ENCODE results near the gene TPP2. TPM values are rescaled to one million over a fixed set of nuclear protein-coding genes. Genes with fewer than 3 reads are reported as not detected.

TPP2 gene
- total RNA-seq, 6 experiments from 2014 or later: 18.4 to 35.3 (median 28.4) TPM

DNA sequence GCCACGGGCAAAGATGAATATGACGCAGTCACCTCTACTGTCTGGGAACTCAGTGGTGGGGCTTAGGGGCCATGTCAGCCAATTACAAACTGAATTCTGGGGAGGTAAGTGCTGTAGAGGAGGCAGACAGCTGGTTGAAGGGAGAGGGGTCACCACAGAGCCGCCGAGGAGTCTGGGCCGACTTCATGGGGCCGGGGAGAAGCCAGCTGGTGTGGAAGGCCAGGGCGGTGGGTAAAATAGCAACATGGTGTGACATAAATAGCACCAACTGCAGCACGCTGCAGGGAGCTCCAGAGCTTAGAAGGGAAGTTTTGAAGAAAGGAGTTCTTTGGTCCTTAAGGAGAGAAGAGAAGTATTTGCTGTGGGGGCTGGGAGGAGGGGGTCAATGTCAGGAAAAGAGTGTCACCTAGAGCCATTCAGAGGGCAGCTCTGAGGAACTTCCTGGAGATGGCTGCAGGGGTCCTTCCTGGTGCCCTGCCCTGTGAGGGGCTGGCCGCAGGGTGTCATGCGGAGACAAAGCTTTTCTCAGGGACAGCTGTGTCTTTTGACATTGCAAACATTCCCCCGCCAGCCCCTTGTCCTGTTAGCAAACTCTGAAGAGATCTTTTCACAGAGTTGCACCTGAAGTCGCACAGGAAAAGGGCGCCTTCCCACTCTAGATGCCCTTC is 91.7 kb downstream of the TPP2 start:
- no peaks in the 10 kb centered on the region for H3K9me3 ChIP-seq
- no peaks in the 10 kb centered on the region for H3K4me1 ChIP-seq
- no peak for TF ChIP-seq POLR2A (IDR thresholded peaks at IDR 0.05)
- TF ChIP-seq, protein P1, sequence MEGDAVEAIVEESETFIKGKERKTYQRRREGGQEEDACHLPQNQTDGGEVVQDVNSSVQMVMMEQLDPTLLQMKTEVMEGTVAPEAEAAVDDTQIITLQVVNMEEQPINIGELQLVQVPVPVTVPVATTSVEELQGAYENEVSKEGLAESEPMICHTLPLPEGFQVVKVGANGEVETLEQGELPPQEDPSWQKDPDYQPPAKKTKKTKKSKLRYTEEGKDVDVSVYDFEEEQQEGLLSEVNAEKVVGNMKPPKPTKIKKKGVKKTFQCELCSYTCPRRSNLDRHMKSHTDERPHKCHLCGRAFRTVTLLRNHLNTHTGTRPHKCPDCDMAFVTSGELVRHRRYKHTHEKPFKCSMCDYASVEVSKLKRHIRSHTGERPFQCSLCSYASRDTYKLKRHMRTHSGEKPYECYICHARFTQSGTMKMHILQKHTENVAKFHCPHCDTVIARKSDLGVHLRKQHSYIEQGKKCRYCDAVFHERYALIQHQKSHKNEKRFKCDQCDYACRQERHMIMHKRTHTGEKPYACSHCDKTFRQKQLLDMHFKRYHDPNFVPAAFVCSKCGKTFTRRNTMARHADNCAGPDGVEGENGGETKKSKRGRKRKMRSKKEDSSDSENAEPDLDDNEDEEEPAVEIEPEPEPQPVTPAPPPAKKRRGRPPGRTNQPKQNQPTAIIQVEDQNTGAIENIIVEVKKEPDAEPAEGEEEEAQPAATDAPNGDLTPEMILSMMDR (IDR thresholded peaks at IDR 0.05): no peak
- H3K36me3 ChIP-seq: no peaks in the 10 kb centered on the region
- no peaks in the 10 kb centered on the region for H3K27me3 ChIP-seq
- H3K4me3 ChIP-seq: no peak overlapping the region
- H3K27ac ChIP-seq: no peak overlapping the region
- ATAC-seq: no peak
- intact Hi-C loops (cut with DNase I): no loop called here
- WGBS (ENCODE audit: insufficient coverage, low coverage, low lambda C conversion rate, missing lambda C conversion rate): 50% methylated on average over 10 of the region's 13 CpGs
- DNase-seq: no peak

DNA sequence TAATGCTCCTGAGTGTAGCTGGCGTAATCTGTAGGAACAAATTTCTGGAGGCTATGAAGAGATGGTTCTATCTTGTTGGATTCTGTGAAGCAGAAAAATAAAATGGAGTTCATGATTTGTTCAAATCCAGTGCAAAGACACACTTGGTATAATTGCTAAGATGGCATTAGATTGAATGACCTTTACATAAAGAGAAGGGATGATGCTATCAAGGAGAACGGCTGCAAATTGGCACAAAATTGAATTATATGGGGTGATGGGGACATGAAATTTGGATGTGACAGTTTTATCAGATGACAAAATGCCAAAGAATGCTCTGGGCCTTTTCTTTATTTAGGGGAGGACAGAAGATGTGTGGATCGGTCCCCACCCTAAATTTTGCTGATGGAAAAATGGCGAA is 94.1 kb downstream of the TPP2 start:
- no peaks in the 10 kb centered on the region for H3K36me3 ChIP-seq
- no peak overlapping the region for H3K27ac ChIP-seq
- DNase-seq (no peak), ATAC-seq (no peak)
- TF ChIP-seq, protein P1 (IDR thresholded peaks at IDR 0.05): no peak
- 68% methylated on average over 4 of the region's 4 CpGs for WGBS (ENCODE audit: insufficient coverage, low coverage, low lambda C conversion rate, missing lambda C conversion rate)
- intact Hi-C loops (cut with DNase I): no loop called here
- H3K27me3 ChIP-seq: no peaks in the 10 kb centered on the region
- H3K4me3 ChIP-seq: no peak overlapping the region
- no peaks in the 10 kb centered on the region for H3K4me1 ChIP-seq
- H3K9me3 ChIP-seq: no peaks in the 10 kb centered on the region

DNA sequence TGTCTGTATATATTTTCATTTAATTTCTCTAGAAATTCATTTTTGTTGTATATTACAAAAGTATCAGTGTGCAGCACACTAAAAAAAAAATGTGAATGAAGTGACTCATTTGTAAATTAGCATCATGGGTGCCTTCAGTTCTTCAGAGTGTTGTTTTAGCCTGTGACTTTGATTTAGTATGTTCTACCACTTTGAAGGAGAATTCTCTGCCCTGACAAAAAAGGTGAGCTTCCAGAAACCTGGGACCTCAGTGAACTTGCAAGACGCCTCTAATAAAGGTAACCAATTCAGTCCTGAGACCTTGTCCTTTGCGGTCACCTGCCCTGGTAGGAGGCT is 95.7 kb downstream of the TPP2 start:
- no peaks in the 10 kb centered on the region for H3K27me3 ChIP-seq
- 80% methylated on average over 2 of the region's 2 CpGs for WGBS (ENCODE audit: insufficient coverage, low coverage, low lambda C conversion rate, missing lambda C conversion rate)

DNA sequence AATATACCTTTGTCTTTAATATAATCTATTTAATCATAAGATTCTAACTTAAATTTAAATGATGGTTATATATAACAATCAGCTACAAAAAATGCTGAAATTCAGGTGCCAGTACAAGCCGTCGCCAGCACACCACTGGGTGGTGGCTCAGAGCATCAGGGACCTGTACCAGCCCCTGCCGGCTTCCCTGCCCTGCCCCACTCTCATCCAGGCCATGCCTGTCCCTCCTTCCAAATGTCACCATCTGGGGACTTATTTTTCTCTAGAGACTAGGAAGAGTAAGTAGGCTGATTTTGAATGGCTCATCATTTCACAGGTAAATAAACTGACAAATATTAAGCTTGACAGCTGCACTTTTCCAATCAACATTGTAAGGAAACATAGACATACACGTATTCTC is 96.5 kb downstream of the TPP2 start:
- no peak overlapping the region for H3K27ac ChIP-seq
- no peaks in the 10 kb centered on the region for H3K27me3 ChIP-seq
- intact Hi-C loops (cut with DNase I): no loop called here
- H3K4me3 ChIP-seq: no peak overlapping the region
- WGBS (ENCODE audit: insufficient coverage, low coverage, low lambda C conversion rate, missing lambda C conversion rate): 75% methylated on average over 4 of the region's 4 CpGs
- DNase-seq: no peak
- no peak for ATAC-seq
- H3K9me3 ChIP-seq: no peaks in the 10 kb centered on the region
- H3K4me1 ChIP-seq: no peaks in the 10 kb centered on the region
- no peaks in the 10 kb centered on the region for H3K36me3 ChIP-seq
- TF ChIP-seq POLR2A (IDR thresholded peaks at IDR 0.05): no peak
- TF ChIP-seq, protein P1 (IDR thresholded peaks at IDR 0.05): no peak

More for the DNA sequence above, 95.7 kb downstream of the TPP2 start:
- no peak for TF ChIP-seq POLR2A (IDR thresholded peaks at IDR 0.05)
- TF ChIP-seq, protein P1 (IDR thresholded peaks at IDR 0.05): no peak
- intact Hi-C loops (cut with DNase I): no loop called here
- Histone ChIP-seq H3K4me3 (no peak overlapping the region), H3K9me3 (no peaks in the 10 kb centered on the region), H3K36me3 (no peaks in the 10 kb centered on the region), H3K27ac (no peak overlapping the region), H3K4me1 (no peaks in the 10 kb centered on the region)
- DNase-seq: no peak
- no peak for ATAC-seq

DNA sequence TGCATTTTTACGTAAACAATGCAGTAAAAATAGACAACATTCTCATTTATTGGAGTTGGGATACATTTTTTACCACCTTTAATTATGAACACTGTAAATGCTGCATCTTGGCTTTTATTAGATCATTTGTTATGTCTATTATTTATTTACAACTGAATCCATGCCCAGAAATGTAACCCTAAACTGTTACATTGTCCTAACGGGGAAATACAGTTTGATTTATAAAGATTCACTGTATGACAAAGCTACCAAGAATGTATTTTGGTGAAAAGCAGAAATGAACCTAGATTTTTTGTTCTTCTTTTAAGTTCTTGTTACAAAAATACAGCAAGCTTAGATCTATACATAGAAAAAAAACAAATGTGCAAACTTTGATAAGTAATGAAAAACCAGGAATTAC is 97.0 kb downstream of the TPP2 start:
- Histone ChIP-seq H3K4me1 (no peaks in the 10 kb centered on the region), H3K27me3 (no peaks in the 10 kb centered on the region), H3K36me3 (no peaks in the 10 kb centered on the region), H3K9me3 (no peaks in the 10 kb centered on the region), H3K27ac (no peak overlapping the region), H3K4me3 (no peak overlapping the region)
- DNase-seq (no peak), ATAC-seq (no peak)
- no peak for TF ChIP-seq POLR2A (IDR thresholded peaks at IDR 0.05)
- TF ChIP-seq, protein P1 (IDR thresholded peaks at IDR 0.05): no peak
- intact Hi-C loops (cut with DNase I): no loop called here
- WGBS (ENCODE audit: insufficient coverage, low coverage, low lambda C conversion rate, missing lambda C conversion rate): 68% methylated on average over 2 of the region's 2 CpGs

Measured in right lobe of liver (tissue), 6 donors.